Hematopoietic multipotent progenitor cell treated with erythropoietin and hydrocortisone succinate and interleukin-3 and kit ligand, for 8 days (in vitro differentiated cells): ENCODE measurements around the gene CAPN8.

ENCODE experiments used
- DNase-seq: peaks from one replicate; pipeline ENCODE4 v3.0.0-alpha.2; 2015

Gene CAPN8

GRCh38 chr1:223665592-223666312, at the start of gene CAPN8:
Gene CAPN8 (minus strand): TSS chr1:223665701. CDS start chr1:223665646, 55 bp downstream.
- no peak for DNase-seq

GRCh38 chr1:223714849-223715603, 49.5 kb upstream of the CAPN8 start:
- DNase-seq, result no peak

- DNase-seq, result no peak
These were observed 48.9 kb upstream of the CAPN8 start for GRCh38 chr1:223714421-223714724.

GRCh38 chr1:223713546-223714420, 48.3 kb upstream of the CAPN8 start:
- DNase-seq, result no peak

- DNase-seq, result no peak
These were observed 47.5 kb upstream of the CAPN8 start for GRCh38 chr1:223712850-223713474.

GRCh38 chr1:223712194-223712849, 46.8 kb upstream of the CAPN8 start, which contains the start of gene CAPN2:
Gene CAPN2 (plus strand): TSS chr1:223712539. CDS start chr1:223712641, 102 bp downstream.
- peak; percentile 68 for DNase-seq

GRCh38 chr1:223711747-223712193, 46.3 kb upstream of the CAPN8 start:
- DNase-seq, result no peak

GRCh38 chr1:223711173-223711572, 45.7 kb upstream of the CAPN8 start:
- DNase-seq, result peak; percentile 67

- peak; percentile 39 for DNase-seq
These were observed 45.0 kb upstream of the CAPN8 start for GRCh38 chr1:223710179-223711133.

- DNase-seq, result no peak
These were observed 44.1 kb upstream of the CAPN8 start for GRCh38 chr1:223709598-223709997.

GRCh38 chr1:223708651-223709268, 43.3 kb upstream of the CAPN8 start:
- DNase-seq, result no peak

- DNase-seq, result no peak
These were observed 42.5 kb upstream of the CAPN8 start for GRCh38 chr1:223708001-223708359.

- no peak for DNase-seq
These were observed 41.9 kb upstream of the CAPN8 start for GRCh38 chr1:223707256-223708000.

GRCh38 chr1:223706077-223706973, 40.8 kb upstream of the CAPN8 start:
- no peak for DNase-seq

GRCh38 chr1:223704921-223705878, 39.7 kb upstream of the CAPN8 start:
- DNase-seq, result no peak

- DNase-seq, result no peak
These were observed 38.1 kb upstream of the CAPN8 start for GRCh38 chr1:223703668-223704013.
